IPS-20b (cell line): Measurements from ENCODE around the gene CTSO.

Source experiments
- H3K27ac ChIP-seq: one replicate; pipeline ENCODE4 v1.5.1; 2013; ENCODE audit warnings: low read length
- H3K27me3 ChIP-seq: 2 replicates; pipeline ENCODE4 v1.6.1; 2013; ENCODE audit warnings: mild to moderate bottlenecking, low read length, inconsistent platforms; ENCODE audit not compliant: insufficient read depth
- H3K36me3 ChIP-seq: 2 replicates; pipeline ENCODE4 v1.6.1; 2013; ENCODE audit warnings: low read depth, mild to moderate bottlenecking, inconsistent platforms, low read length, moderate library complexity; ENCODE audit not compliant: insufficient read depth
- H3K4me1 ChIP-seq: 2 replicates; pipeline ENCODE4 v1.6.1; 2013; ENCODE audit warnings: mild to moderate bottlenecking, control low read depth, inconsistent platforms, low read length, moderate library complexity; ENCODE audit not compliant: insufficient read depth
- H3K4me3 ChIP-seq: 2 replicates; pipeline ENCODE4 v1.5.1; 2013; ENCODE audit warnings: mild to moderate bottlenecking, low read length, inconsistent platforms
- H3K9ac ChIP-seq: 2 replicates; pipeline ENCODE4 v1.6.1; 2013; ENCODE audit warnings: low read depth, mild to moderate bottlenecking, inconsistent platforms, low read length, moderate library complexity
- H3K9me3 ChIP-seq: 2 replicates; pipeline ENCODE4 v1.6.1; 2013; ENCODE audit warnings: mild to moderate bottlenecking, low read depth, low read length, inconsistent platforms; ENCODE audit not compliant: insufficient read depth

CTSO gene

GRCh38 chr4:155972098-155972497, 18.4 kb upstream of the CTSO start:
- Histone ChIP-seq H3K4me3 (no peak overlapping the region), H3K9ac (no peak overlapping the region), H3K9me3 (no peaks in the 10 kb centered on the region), H3K27me3 (no peaks in the 10 kb centered on the region), H3K36me3 (no peaks in the 10 kb centered on the region), H3K27ac (no peak overlapping the region), H3K4me1 (peaks cover 10% of the 10 kb centered on the region)

- H3K4me1 ChIP-seq = no peaks in the 10 kb centered on the region
- H3K9me3 ChIP-seq = no peaks in the 10 kb centered on the region
- H3K36me3 ChIP-seq = no peaks in the 10 kb centered on the region
- no peak overlapping the region for H3K9ac ChIP-seq
- no peak overlapping the region for H3K4me3 ChIP-seq
- H3K27me3 ChIP-seq = no peaks in the 10 kb centered on the region
- H3K27ac ChIP-seq = no peak overlapping the region
Observed at GRCh38 chr4:155966731-155967395, 13.2 kb upstream of the CTSO start.

- Histone ChIP-seq H3K9ac (no peak overlapping the region), H3K4me3 (no peak overlapping the region), H3K9me3 (no peaks in the 10 kb centered on the region), H3K27ac (no peak overlapping the region), H3K36me3 (no peaks in the 10 kb centered on the region), H3K4me1 (no peaks in the 10 kb centered on the region), H3K27me3 (no peaks in the 10 kb centered on the region)
Observed at GRCh38 chr4:155966171-155966570, 12.5 kb upstream of the CTSO start.

- no peaks in the 10 kb centered on the region for H3K9me3 ChIP-seq
- no peaks in the 10 kb centered on the region for H3K27me3 ChIP-seq
- no peak overlapping the region for H3K4me3 ChIP-seq
- H3K27ac ChIP-seq = no peak overlapping the region
- no peaks in the 10 kb centered on the region for H3K36me3 ChIP-seq
- no peak overlapping the region for H3K9ac ChIP-seq
- no peaks in the 10 kb centered on the region for H3K4me1 ChIP-seq
Observed at GRCh38 chr4:155964016-155964891, 10.6 kb upstream of the CTSO start.

GRCh38 chr4:155962767-155963166, 9.1 kb upstream of the CTSO start:
- H3K4me1 ChIP-seq = no peaks in the 10 kb centered on the region
- no peaks in the 10 kb centered on the region for H3K9me3 ChIP-seq
- no peak overlapping the region for H3K4me3 ChIP-seq
- H3K9ac ChIP-seq = no peak overlapping the region
- no peak overlapping the region for H3K27ac ChIP-seq
- no peaks in the 10 kb centered on the region for H3K36me3 ChIP-seq
- no peaks in the 10 kb centered on the region for H3K27me3 ChIP-seq

GRCh38 chr4:155961575-155961974, 7.9 kb upstream of the CTSO start:
- H3K27me3 ChIP-seq = no peaks in the 10 kb centered on the region
- no peaks in the 10 kb centered on the region for H3K36me3 ChIP-seq
- H3K27ac ChIP-seq = no peak overlapping the region
- no peaks in the 10 kb centered on the region for H3K4me1 ChIP-seq
- H3K9ac ChIP-seq = no peak overlapping the region
- H3K4me3 ChIP-seq = no peak overlapping the region
- no peaks in the 10 kb centered on the region for H3K9me3 ChIP-seq

GRCh38 chr4:155960522-155960921, 6.9 kb upstream of the CTSO start:
- Histone ChIP-seq H3K27ac (no peak overlapping the region), H3K9ac (no peak overlapping the region), H3K36me3 (no peaks in the 10 kb centered on the region), H3K27me3 (no peaks in the 10 kb centered on the region), H3K9me3 (no peaks in the 10 kb centered on the region), H3K4me3 (no peak overlapping the region), H3K4me1 (no peaks in the 10 kb centered on the region)

GRCh38 chr4:155959417-155959816, 5.8 kb upstream of the CTSO start:
- Histone ChIP-seq H3K4me1 (no peaks in the 10 kb centered on the region), H3K27ac (no peak overlapping the region), H3K4me3 (no peak overlapping the region), H3K27me3 (no peaks in the 10 kb centered on the region; the same call in 1 of the 2 replicates), H3K9ac (no peak overlapping the region), H3K36me3 (no peaks in the 10 kb centered on the region), H3K9me3 (no peaks in the 10 kb centered on the region)

GRCh38 chr4:155956461-155956860, 2.8 kb upstream of the CTSO start:
- H3K4me1 ChIP-seq = no peaks in the 10 kb centered on the region
- H3K36me3 ChIP-seq = no peaks in the 10 kb centered on the region
- no peak overlapping the region for H3K27ac ChIP-seq
- H3K27me3 ChIP-seq = no peaks in the 10 kb centered on the region; the same call in 1 of the 2 replicates
- H3K9me3 ChIP-seq = no peaks in the 10 kb centered on the region
- no peak overlapping the region for H3K4me3 ChIP-seq
- no peak overlapping the region for H3K9ac ChIP-seq

GRCh38 chr4:155954939-155955338, 1.3 kb upstream of the CTSO start:
- no peaks in the 10 kb centered on the region; the same call in 1 of the 2 replicates for H3K27me3 ChIP-seq
- no peak overlapping the region for H3K9ac ChIP-seq

GRCh38 chr4:155954118-155954685, 536 bp upstream of the CTSO start:
- H3K27me3 ChIP-seq = no peaks in the 10 kb centered on the region; the same call in 1 of the 2 replicates
- H3K9me3 ChIP-seq = no peaks in the 10 kb centered on the region
- peak overlapping the region; percentile 85; the same call in 1 of the 2 replicates for H3K4me3 ChIP-seq
- no peaks in the 10 kb centered on the region for H3K36me3 ChIP-seq
- H3K9ac ChIP-seq = peak overlapping the region; percentile 89; the same call in 1 of the 2 replicates
- no peak overlapping the region for H3K27ac ChIP-seq
- H3K4me1 ChIP-seq = no peaks in the 10 kb centered on the region

More at GRCh38 chr4:155954939-155955338, 1.3 kb upstream of the CTSO start:
- Histone ChIP-seq H3K9me3 (no peaks in the 10 kb centered on the region), H3K27ac (no peak overlapping the region), H3K4me3 (no peak overlapping the region), H3K4me1 (no peaks in the 10 kb centered on the region), H3K36me3 (no peaks in the 10 kb centered on the region)
